ENCODE measurements around the gene FAM200C. TPM values are rescaled to one million over a fixed set of nuclear protein-coding genes. Genes with fewer than 3 reads are reported as not detected.

FAM200C gene
- total and polyA plus RNA-seq, 2 of the 13 experiments (the other 11 are each of a cell fraction or from before 2014, with no cell fraction given): 3.2 to 4.7 TPM

DNA sequence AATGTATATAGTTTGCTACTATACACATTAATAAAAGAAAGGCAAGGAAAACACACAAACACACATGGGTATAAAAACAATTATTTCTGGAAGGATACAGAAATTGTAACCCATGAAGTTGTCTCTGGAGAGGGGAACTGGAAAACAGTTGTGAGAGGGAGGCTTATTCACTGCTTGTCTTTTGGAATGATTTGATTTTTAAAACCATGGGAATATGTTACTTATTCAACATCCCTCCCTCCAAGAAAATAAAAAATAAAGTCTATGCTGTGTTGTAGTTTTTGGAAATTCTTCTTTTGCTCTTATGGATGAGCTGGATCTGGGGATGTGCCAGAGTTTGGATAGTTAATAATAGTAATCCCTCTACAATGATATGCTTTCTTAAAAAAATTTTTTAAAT is 23.4 kb downstream of the FAM200C start:
- Histone ChIP-seq H3K27ac (ENCODE audit: extremely low read length, insufficient read depth, low read length) (no peak overlapping the region), H3K9me3 (ENCODE audit: low read length) (no peaks in the 10 kb centered on the region), H4K20me1 (ENCODE audit: insufficient read depth, low read length) (no peaks in the 10 kb centered on the region), H3K36me3 (replicated peaks in 1 of 2; ENCODE audit: control insufficient read depth in 1 of 2, insufficient read depth in 2 of 2, low read length in 2 of 2) (no peaks in the 10 kb centered on the region), H3K4me1 (ENCODE audit: insufficient read depth, low read length) (no peaks in the 10 kb centered on the region), H3K4me2 (ENCODE audit: low read depth, low read length) (no peak overlapping the region), H3K4me3 (replicated peaks in 1 of 3; ENCODE audit: insufficient read depth in 1 of 3, low read depth in 2 of 3, low read length in 3 of 3) (no peak overlapping the region), H3K79me2 (ENCODE audit: insufficient read depth, low read length) (no peaks in the 10 kb centered on the region), H3K27me3 (ENCODE audit: control insufficient read depth in 1 of 2, insufficient read depth in 2 of 2, low read length in 2 of 2) (peaks cover 0 to 9% of the 10 kb centered on the region in 2 experiments; a peak in 1 of 5 replicates), H2AFZ (ENCODE audit: low read length) (no peak overlapping the region), H3K9ac (ENCODE audit: insufficient read depth, low read depth, low read length) (no peak overlapping the region)
- in situ Hi-C loops (cut with HindIII; ENCODE audit: extremely low pct_ligation_motif_present, low pct_unique_long_range_greater_than_20kb): no loop called here
- intact Hi-C loops (cut with micrococcal nuclease; ENCODE audit: unreplicated experiment): no loop called here
- POLR2A ChIA-PET: no interaction called here
- CTCF ChIA-PET (ENCODE audit: low intra/inter-chr PET ratio, low total read pairs): no interaction called here
- DNase-seq (ENCODE audit: low spot score) (no peak), FAIRE-seq (no peak), ATAC-seq (no peak)
- TF ChIP-seq, protein P1, sequence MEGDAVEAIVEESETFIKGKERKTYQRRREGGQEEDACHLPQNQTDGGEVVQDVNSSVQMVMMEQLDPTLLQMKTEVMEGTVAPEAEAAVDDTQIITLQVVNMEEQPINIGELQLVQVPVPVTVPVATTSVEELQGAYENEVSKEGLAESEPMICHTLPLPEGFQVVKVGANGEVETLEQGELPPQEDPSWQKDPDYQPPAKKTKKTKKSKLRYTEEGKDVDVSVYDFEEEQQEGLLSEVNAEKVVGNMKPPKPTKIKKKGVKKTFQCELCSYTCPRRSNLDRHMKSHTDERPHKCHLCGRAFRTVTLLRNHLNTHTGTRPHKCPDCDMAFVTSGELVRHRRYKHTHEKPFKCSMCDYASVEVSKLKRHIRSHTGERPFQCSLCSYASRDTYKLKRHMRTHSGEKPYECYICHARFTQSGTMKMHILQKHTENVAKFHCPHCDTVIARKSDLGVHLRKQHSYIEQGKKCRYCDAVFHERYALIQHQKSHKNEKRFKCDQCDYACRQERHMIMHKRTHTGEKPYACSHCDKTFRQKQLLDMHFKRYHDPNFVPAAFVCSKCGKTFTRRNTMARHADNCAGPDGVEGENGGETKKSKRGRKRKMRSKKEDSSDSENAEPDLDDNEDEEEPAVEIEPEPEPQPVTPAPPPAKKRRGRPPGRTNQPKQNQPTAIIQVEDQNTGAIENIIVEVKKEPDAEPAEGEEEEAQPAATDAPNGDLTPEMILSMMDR (CRISPR knock-in tag; IDR thresholded peaks at IDR 0.05): no peak
- no peak for TF ChIP-seq MTERF4 (CRISPR knock-in tag; IDR thresholded peaks at IDR 0.05)
- TF ChIP-seq CEBPG (CRISPR knock-in tag; IDR thresholded peaks at IDR 0.05): no peak
- TF ChIP-seq PRMT3 (CRISPR knock-in tag; IDR thresholded peaks at IDR 0.05; ENCODE audit: borderline replicate concordance, low read depth): no peak
- TF ChIP-seq THYN1 (CRISPR knock-in tag; IDR thresholded peaks at IDR 0.05; ENCODE audit: borderline replicate concordance, low read depth): no peak
- no peak for TF ChIP-seq NR2F6 (IDR thresholded peaks at IDR 0.05)
- no peak for TF ChIP-seq NR2F6 (CRISPR knock-in tag; IDR thresholded peaks at IDR 0.05)
- TF ChIP-seq MEIS1 (CRISPR knock-in tag; IDR thresholded peaks at IDR 0.05; ENCODE audit: borderline replicate concordance): no peak
- TF ChIP-seq ZNF652 (CRISPR knock-in tag; IDR thresholded peaks at IDR 0.05; ENCODE audit: borderline replicate concordance, low read depth): no peak
- no peak for TF ChIP-seq ZNF816 (CRISPR knock-in tag; IDR thresholded peaks at IDR 0.05; ENCODE audit: borderline replicate concordance)
- no peak for TF ChIP-seq ZSCAN29 (CRISPR knock-in tag; conservative IDR thresholded peaks at IDR 0.05)
- no peak for TF ChIP-seq MAX (IDR thresholded peaks at IDR 0.05)
- TF ChIP-seq TMF1 (CRISPR knock-in tag; IDR thresholded peaks at IDR 0.05; ENCODE audit: low read depth): no peak
- TF ChIP-seq SCMH1 (CRISPR knock-in tag; IDR thresholded peaks at IDR 0.05; ENCODE audit: borderline replicate concordance): no peak
- TF ChIP-seq MED8 (CRISPR knock-in tag; IDR thresholded peaks at IDR 0.05; ENCODE audit: insufficient replicate concordance): no peak
- TF ChIP-seq U2AF2 (IDR thresholded peaks at IDR 0.05; ENCODE audit: low read depth, low read length): no peak
- BruUV-seq (replicated peaks): no TSS peak

Measured in HepG2 (cell line).